B cell (primary cell): ENCODE results near the gene NGDN. TPM values are rescaled to one million over a fixed set of nuclear protein-coding genes. Genes with fewer than 3 reads are reported as not detected.
"Not testable (repeated sequence)": the region's sequence is repeated elsewhere in the genome, so short reads cannot be mapped to it uniquely, and the experiment has no call there.

Source experiments
- ATAC-seq: fragments of 200-7000 bp; cut with Tn5 transposase; one replicate; pipeline ENCODE4 v1.10.0; 2021; ENCODE audit warnings: low read depth, mild to moderate bottlenecking, moderate number of reproducible peaks, moderate library complexity
- CTCF ChIA-PET: fragments of 350-600 bp; sonication (Branson Sonifier 250); formaldehyde crosslinking; loops from one replicate; lab custom pipeline; 2021; ENCODE audit warnings: antibody characterized with exemption, inconsistent platforms; lab: Charles Lee
- POLR2A ChIA-PET: fragments of 350-600 bp; sonication (Branson Sonifier 250); formaldehyde crosslinking; loops from one replicate; lab custom pipeline; 2021; ENCODE audit warnings: antibody characterized with exemption; lab: Charles Lee
- DNase-seq: peaks from one replicate; pipeline ENCODE4 v3.0.0; 2013
- H2AFZ ChIP-seq: 2 replicates; pipeline ENCODE4 v1.6.1; 2012; ENCODE audit warnings: mild to moderate bottlenecking, low read depth, low read length; ENCODE audit not compliant: insufficient read depth, poor library complexity, severe bottlenecking
- H3K27ac ChIP-seq, 2 donors: 1 replicate in 1 of 2; 2 replicates in 1 of 2; pipeline ENCODE4 v1.5.1; 2012 to 2013; ENCODE audit warnings: low read length in 2 of 2, mild to moderate bottlenecking in 2 of 2, moderate library complexity in 1 of 2
- H3K27me3 ChIP-seq, 4 experiments: fragments of 200-600 bp in 1 of 4; sonication (generic) in 1 of 4; replicated peaks in 1 of 4; 1 replicate in 2 of 4; 2 replicates in 2 of 4; pipeline versions ENCODE4 v1.6.1 to v1.7.0; 2013 to 2016; ENCODE audit warnings: low read length in 3 of 4, mild to moderate bottlenecking in 2 of 4, mixed read lengths in 1 of 4, moderate library complexity in 1 of 4; ENCODE audit not compliant: insufficient read depth in 4 of 4, control insufficient read depth in 3 of 4; ENCODE audit errors: control extremely low read depth in 1 of 4
- H3K36me3 ChIP-seq, 2 experiments: replicated peaks in 1 of 2; 1 replicate in 1 of 2; 2 replicates in 1 of 2; pipeline versions ENCODE4 v1.6.1 to v1.7.1; 2013; ENCODE audit warnings: low read length in 1 of 2; ENCODE audit not compliant: insufficient read depth in 2 of 2, control insufficient read depth in 1 of 2; ENCODE audit errors: control extremely low read depth in 1 of 2, extremely low read depth in 1 of 2
- H3K4me1 ChIP-seq, 2 donors: fragments of 200-600 bp in 1 of 2; sonication (generic) in 1 of 2; 1 replicate in 1 of 2; 2 replicates in 1 of 2; pipeline versions ENCODE4 v1.5.1 to v1.6.1; 2013 to 2017; ENCODE audit warnings: low read length in 2 of 2; ENCODE audit not compliant: control insufficient read depth in 2 of 2, insufficient read depth in 2 of 2
- H3K4me2 ChIP-seq: replicated peaks from 2 replicates; pipeline ENCODE3; 2012; ENCODE audit warnings: mild to moderate bottlenecking, low read depth, low read length; ENCODE audit not compliant: poor library complexity, severe bottlenecking
- H3K4me3 ChIP-seq, 5 experiments: fragments of 200-600 bp in 1 of 5; sonication (generic) in 1 of 5; 1 replicate in 3 of 5; 2 replicates in 2 of 5; pipeline versions ENCODE4 v1.5.1 to v1.7.0; 2011 to 2016; ENCODE audit warnings: low read length in 4 of 5, mild to moderate bottlenecking in 4 of 5, low read depth in 2 of 5, control low read depth in 1 of 5, moderate library complexity in 1 of 5; ENCODE audit not compliant: insufficient read depth in 1 of 5; ENCODE audit errors: control extremely low read depth in 1 of 5, extremely low read depth in 1 of 5
- H3K79me2 ChIP-seq: fragments of 200-600 bp; sonication (generic); one replicate; pipeline ENCODE4 v1.6.0; 2016; ENCODE audit warnings: low read length; ENCODE audit not compliant: control insufficient read depth, insufficient read depth
- H3K9ac ChIP-seq: fragments of 200-600 bp; sonication (generic); 2 replicates; pipeline ENCODE4 v1.6.1; 2017; ENCODE audit warnings: mild to moderate bottlenecking, low read length, moderate library complexity
- H3K9me3 ChIP-seq, 3 donors: one replicate each; pipeline versions ENCODE4 v1.6.1 to v1.7.1; 2013; ENCODE audit warnings: low read length in 2 of 3; ENCODE audit not compliant: control insufficient read depth in 2 of 3, insufficient read depth in 1 of 3; ENCODE audit errors: control extremely low read depth in 1 of 3
- H4K20me1 ChIP-seq: 2 replicates; pipeline ENCODE4 v1.6.0; 2012; ENCODE audit warnings: mild to moderate bottlenecking, low read length; ENCODE audit not compliant: insufficient read depth, control insufficient read depth, poor library complexity, severe bottlenecking
- H3K27ac Mint-ChIP-seq: one replicate; pipeline ENCODE4 v1.8.0; 2021; ENCODE audit warnings: mixed read lengths
- H3K27me3 Mint-ChIP-seq: one replicate; pipeline ENCODE4 v1.8.0; 2021; ENCODE audit warnings: mixed read lengths
- H3K4me1 Mint-ChIP-seq: one replicate; pipeline ENCODE4 v1.8.0; 2021; ENCODE audit warnings: mixed read lengths
- H3K4me3 Mint-ChIP-seq: one replicate; pipeline ENCODE4 v1.8.0; 2021; ENCODE audit warnings: mixed read lengths
- H3K9me3 Mint-ChIP-seq: one replicate; pipeline ENCODE4 v1.8.0; 2022; ENCODE audit warnings: mixed read lengths; ENCODE audit not compliant: insufficient read depth
- EZH2 ChIP-seq: IDR thresholded peaks from 2 replicates; pipeline ENCODE4 v1.6.1; 2012; ENCODE audit warnings: borderline replicate concordance, low read depth, mild to moderate bottlenecking, moderate library complexity, low read length; ENCODE audit not compliant: insufficient read depth, poor library complexity, severe bottlenecking
- WGBS: methylation state at CpG from one replicate; pipeline ENCODE4 v1.1.5; 2013; ENCODE audit warnings: missing lambda C conversion rate; ENCODE audit not compliant: insufficient coverage; 5-methylcytosine and 5-hydroxymethylcytosine counted together
- intact Hi-C: fragments of 100-400 bp; cut with micrococcal nuclease; formaldehyde crosslinking; loops from one replicate; pipeline ENCODE4 v1.10.0; 2022
- polyA plus RNA-seq: library from polyadenylated mRNA; depleted of rRNA; stranded (reverse); fragments of >200 nt; gene quantifications from 2 replicates; pipeline ENCODE4 v1.2.3, GENCODE V29; 2012
- total RNA-seq, 2 donors: library from RNA; stranded (reverse); fragments of 120-200 nt in 1 of 2; gene quantifications; 1 replicate in 1 of 2; 2 replicates in 1 of 2; pipeline versions ENCODE4 v1.2.3 to v1.2.4, GENCODE V29; 2013 to 2022
- TF ChIP-seq, protein P1 (sequence below): fragments of 200-600 bp; IDR thresholded peaks from one replicate; pipeline ENCODE4 v1.8.0; 2022; ENCODE audit warnings: antibody characterized with exemption, mild to moderate bottlenecking

Gene NGDN
- total and polyA plus RNA-seq, 2 donors (not counting 1 experiment from before 2014, with no cell fraction given): 66.7 to 81.8 TPM

DNA sequence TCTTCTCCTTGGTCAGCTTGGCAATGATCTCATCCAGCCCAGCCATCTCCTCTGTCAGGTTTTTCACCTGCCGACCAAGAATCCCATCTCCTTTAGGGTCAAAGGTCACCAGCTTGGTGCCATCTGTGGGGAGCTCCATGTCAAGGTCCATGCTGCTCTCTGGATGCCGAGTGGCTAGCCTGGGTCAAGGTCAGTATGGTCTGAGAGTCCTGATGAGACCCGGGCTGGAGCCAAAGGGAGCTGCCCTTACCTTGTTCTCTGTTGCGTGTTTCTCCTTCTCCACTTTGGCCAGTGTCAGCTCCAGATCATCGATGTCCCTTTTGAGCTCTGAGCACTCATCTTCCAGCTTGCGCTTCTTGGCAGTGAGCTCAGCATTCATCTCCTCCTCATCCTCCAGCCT, 45.8 kb upstream of the NGDN start:
- H3K9me3 Mint-ChIP-seq: no peaks in the 10 kb centered on the region
- no peaks in the 10 kb centered on the region for H3K36me3 ChIP-seq
- H3K79me2 ChIP-seq: no peaks in the 10 kb centered on the region
- H3K4me1 Mint-ChIP-seq: no peaks in the 10 kb centered on the region
- H2AFZ ChIP-seq: no peak overlapping the region
- DNase-seq: no peak
- intact Hi-C loops: no loop called here
- no peak for ATAC-seq
- no peak overlapping the region for H3K27ac ChIP-seq
- no peak overlapping the region for H3K27ac Mint-ChIP-seq
- H3K4me1 ChIP-seq: no peaks in the 10 kb centered on the region
- no peak overlapping the region for H3K4me2 ChIP-seq
- no peak overlapping the region for H3K4me3 ChIP-seq
- WGBS: 90% methylated on average over 6 of the region's 6 CpGs
- ChIA-PET CTCF (interaction anchor here (0.8 to 1.0 kb wide), 2 partner anchors 51 to 208 kb away, joined by 4 to 6 read pairs; no protein-coding TSS in a partner anchor), POLR2A (no interaction called here)
- H3K27me3 Mint-ChIP-seq: peaks cover 20% of the 10 kb centered on the region
- no peaks in the 10 kb centered on the region for H3K9me3 ChIP-seq
- no peak for TF ChIP-seq EZH2
- TF ChIP-seq, protein P1, sequence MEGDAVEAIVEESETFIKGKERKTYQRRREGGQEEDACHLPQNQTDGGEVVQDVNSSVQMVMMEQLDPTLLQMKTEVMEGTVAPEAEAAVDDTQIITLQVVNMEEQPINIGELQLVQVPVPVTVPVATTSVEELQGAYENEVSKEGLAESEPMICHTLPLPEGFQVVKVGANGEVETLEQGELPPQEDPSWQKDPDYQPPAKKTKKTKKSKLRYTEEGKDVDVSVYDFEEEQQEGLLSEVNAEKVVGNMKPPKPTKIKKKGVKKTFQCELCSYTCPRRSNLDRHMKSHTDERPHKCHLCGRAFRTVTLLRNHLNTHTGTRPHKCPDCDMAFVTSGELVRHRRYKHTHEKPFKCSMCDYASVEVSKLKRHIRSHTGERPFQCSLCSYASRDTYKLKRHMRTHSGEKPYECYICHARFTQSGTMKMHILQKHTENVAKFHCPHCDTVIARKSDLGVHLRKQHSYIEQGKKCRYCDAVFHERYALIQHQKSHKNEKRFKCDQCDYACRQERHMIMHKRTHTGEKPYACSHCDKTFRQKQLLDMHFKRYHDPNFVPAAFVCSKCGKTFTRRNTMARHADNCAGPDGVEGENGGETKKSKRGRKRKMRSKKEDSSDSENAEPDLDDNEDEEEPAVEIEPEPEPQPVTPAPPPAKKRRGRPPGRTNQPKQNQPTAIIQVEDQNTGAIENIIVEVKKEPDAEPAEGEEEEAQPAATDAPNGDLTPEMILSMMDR: no peak
- H3K27me3 ChIP-seq: peaks cover 0 to 2% (median 0%) of the 10 kb centered on the region in 4 experiments
- no peak overlapping the region for H3K4me3 Mint-ChIP-seq
- no peak overlapping the region for H3K9ac ChIP-seq
- H4K20me1 ChIP-seq: no peaks in the 10 kb centered on the region

DNA sequence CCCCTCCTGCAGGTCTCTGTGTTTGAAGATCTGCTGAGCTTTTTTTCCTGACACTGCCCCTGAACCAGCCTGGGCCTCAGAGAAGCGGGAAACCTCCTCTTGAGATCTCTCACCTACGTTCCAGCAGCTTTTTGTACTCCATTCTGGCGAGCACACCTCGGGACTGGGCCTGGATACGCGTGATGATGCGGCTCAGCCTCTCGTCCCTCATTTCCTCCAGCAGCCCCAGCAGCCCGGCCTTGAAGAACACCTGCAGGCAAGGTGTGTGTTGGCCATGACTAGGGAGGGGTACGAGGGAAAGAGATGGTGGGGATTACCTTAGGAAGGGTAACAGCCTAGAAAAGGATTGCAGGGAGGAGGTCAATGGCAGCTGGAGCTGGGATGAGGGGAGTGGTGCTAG, 44.3 kb upstream of the NGDN start:
- POLR2A ChIA-PET: no interaction called here
- CTCF ChIA-PET: no interaction called here
- Mint-ChIP-seq H3K27me3 (peaks cover 14% of the 10 kb centered on the region), H3K4me3 (no peak overlapping the region), H3K27ac (no peak overlapping the region), H3K9me3 (no peaks in the 10 kb centered on the region), H3K4me1 (no peaks in the 10 kb centered on the region)
- no peaks in the 10 kb centered on the region for H3K9me3 ChIP-seq
- 93% methylated on average over 10 of the region's 10 CpGs for WGBS
- H3K27me3 ChIP-seq: no peaks in the 10 kb centered on the region
- H4K20me1 ChIP-seq: no peaks in the 10 kb centered on the region
- intact Hi-C loops: no loop called here
- H3K4me3 ChIP-seq: no peak overlapping the region
- H3K4me2 ChIP-seq: no peak overlapping the region
- ATAC-seq (no peak), DNase-seq (no peak)
- H3K79me2 ChIP-seq: no peaks in the 10 kb centered on the region
- H3K36me3 ChIP-seq: no peaks in the 10 kb centered on the region
- H3K4me1 ChIP-seq: no peaks in the 10 kb centered on the region
- H3K27ac ChIP-seq: no peak overlapping the region
- no peak for TF ChIP-seq EZH2
- TF ChIP-seq, protein P1: no peak
- no peak overlapping the region for H3K9ac ChIP-seq
- H2AFZ ChIP-seq: no peak overlapping the region

DNA sequence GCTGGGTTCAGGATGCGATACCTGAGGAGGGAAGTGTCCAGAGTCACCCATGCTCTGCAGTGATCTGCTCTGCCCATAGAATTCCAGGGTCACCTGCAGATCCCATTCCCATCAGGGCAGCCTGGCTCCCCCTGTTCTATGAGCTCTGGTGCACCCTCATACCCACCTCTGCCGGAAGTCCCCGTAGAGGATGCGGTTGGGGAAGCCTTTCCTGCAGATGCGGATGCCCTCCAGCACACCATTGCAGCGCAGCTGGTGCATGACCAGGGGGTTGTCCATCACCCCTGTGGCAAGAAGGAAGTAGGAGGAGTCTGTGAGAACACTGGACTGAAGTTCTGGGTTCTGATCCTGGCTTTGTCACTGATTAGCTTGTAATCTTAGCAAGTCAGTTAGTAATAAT, 43.7 kb upstream of the NGDN start:
- H3K4me2 ChIP-seq, POLR2A ChIA-PET, H4K20me1 ChIP-seq, H3K27me3 ChIP-seq, H3K4me1 Mint-ChIP-seq, H3K27ac Mint-ChIP-seq, H3K36me3 ChIP-seq, ATAC-seq, H3K4me3 ChIP-seq, H2AFZ ChIP-seq, H3K4me1 ChIP-seq, H3K4me3 Mint-ChIP-seq, DNase-seq, H3K9me3 Mint-ChIP-seq, H3K9me3 ChIP-seq, H3K9ac ChIP-seq, intact Hi-C loops, CTCF ChIA-PET, H3K79me2 ChIP-seq, H3K27ac ChIP-seq: not testable (repeated sequence)
- peaks cover 16% of the 10 kb centered on the region for H3K27me3 Mint-ChIP-seq
- WGBS: 67% methylated on average over 3 of the region's 6 CpGs
